ENCODE measurements around the gene CACUL1.

The CACUL1 gene

DNA sequence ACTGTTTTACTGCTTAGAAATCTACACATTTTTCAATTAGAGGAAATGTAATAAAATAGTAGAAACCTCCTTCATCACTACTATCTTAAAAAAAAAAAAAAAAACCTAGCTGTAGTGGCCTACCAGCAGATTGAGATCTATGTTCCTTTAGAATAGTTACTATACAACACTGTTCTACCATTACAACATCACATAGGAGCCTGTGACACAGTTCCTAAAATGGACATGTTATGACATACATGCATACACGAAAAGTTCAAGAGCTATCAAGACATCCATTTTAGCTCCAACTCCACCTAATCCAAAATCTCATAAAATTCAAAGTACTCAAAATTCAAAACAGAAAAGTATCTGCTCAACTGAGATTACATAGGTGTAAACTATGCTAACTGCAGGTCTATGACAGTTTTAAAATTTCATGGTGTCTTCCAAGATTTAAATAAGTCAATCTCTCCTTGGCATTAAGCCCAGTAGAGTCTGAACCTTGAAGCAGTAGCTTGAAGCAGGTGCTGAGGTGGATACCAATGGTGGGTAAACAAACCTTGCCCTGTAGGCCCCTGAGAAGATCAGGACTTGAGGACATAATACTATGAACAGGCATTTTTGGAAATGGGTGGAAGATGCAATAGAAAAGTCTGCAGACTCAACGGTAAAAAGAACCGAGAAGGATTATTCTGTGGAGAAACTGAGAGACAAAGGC lies 17.0 kb downstream of the CACUL1 start:
- TF ChIP-seq, protein P1, sequence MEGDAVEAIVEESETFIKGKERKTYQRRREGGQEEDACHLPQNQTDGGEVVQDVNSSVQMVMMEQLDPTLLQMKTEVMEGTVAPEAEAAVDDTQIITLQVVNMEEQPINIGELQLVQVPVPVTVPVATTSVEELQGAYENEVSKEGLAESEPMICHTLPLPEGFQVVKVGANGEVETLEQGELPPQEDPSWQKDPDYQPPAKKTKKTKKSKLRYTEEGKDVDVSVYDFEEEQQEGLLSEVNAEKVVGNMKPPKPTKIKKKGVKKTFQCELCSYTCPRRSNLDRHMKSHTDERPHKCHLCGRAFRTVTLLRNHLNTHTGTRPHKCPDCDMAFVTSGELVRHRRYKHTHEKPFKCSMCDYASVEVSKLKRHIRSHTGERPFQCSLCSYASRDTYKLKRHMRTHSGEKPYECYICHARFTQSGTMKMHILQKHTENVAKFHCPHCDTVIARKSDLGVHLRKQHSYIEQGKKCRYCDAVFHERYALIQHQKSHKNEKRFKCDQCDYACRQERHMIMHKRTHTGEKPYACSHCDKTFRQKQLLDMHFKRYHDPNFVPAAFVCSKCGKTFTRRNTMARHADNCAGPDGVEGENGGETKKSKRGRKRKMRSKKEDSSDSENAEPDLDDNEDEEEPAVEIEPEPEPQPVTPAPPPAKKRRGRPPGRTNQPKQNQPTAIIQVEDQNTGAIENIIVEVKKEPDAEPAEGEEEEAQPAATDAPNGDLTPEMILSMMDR (conservative IDR thresholded peaks at IDR 0.05; ENCODE audit: low read depth), result no peak
- no peak overlapping the region for H3K27ac ChIP-seq
- ChIA-PET CTCF (interaction anchor here (0.7 to 1.1 kb wide), 2 partner anchors 10 to 18 kb away, joined by 3 read pairs; no protein-coding TSS in a partner anchor), POLR2A (ENCODE audit: low non-redundant PET) (interaction anchor here (0.6 kb wide), 1 partner anchor 16 kb away, joined by 4 read pairs; no protein-coding TSS in a partner anchor)
- DNase-seq (ENCODE audit: low spot score), result no peak

DNA sequence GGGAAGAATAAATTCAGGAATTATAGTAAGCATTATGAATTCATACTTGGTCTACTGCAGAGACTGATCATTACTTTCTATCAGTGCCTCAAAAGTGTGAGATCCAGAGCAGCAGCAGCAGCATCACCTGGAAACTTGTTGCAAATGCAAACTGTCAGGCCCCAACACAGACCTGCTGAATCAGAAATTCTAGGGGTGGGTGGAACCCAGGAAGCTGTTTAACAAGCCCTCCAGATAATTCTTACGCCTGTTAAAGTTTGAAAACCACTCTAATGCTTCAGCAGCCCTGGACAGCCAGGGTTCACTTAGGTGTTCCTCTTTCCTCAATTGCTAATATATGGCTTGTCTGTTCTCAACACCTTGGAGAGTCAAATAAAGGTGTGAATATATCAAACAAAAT lies 19.5 kb downstream of the CACUL1 start:
- TF ChIP-seq, protein P1 (conservative IDR thresholded peaks at IDR 0.05; ENCODE audit: low read depth), result no peak
- no peak overlapping the region for H3K27ac ChIP-seq
- no peak for DNase-seq (ENCODE audit: low spot score)
- ChIA-PET CTCF (interaction anchor here (0.8 to 2.8 kb wide), 2 partner anchors 14 to 15 kb away, joined by 3 to 8 read pairs; no protein-coding TSS in a partner anchor), POLR2A (ENCODE audit: low non-redundant PET) (no interaction called here)

DNA sequence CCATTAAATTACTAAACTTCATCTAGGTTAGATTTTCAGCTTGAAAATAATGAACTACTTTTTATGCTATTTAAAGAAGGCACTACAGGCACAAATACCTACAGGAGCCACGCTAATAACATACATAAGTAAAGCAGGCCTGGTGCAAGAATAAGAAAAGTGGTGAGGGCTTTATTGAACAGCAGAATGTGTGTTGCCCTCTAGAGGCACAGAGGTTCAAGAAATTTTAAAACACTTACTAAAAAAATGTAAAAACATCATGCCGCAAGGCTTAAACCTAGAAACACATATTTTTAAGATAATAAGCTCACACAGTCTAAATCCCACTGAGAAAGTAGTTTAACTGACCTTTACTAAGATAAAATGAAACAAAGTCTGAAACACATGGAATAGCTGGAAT lies 20.3 kb downstream of the CACUL1 start:
- ChIA-PET POLR2A (ENCODE audit: low non-redundant PET) (no interaction called here), CTCF (interaction anchor here (0.8 to 2.8 kb wide), 2 partner anchors 9 to 14 kb away, joined by 3 to 8 read pairs; no protein-coding TSS in a partner anchor)
- H3K27ac ChIP-seq, result no peak overlapping the region
- TF ChIP-seq, protein P1 (conservative IDR thresholded peaks at IDR 0.05; ENCODE audit: low read depth), result no peak; the same call in 1 of the 2 replicates
- no peak for DNase-seq (ENCODE audit: low spot score)

DNA sequence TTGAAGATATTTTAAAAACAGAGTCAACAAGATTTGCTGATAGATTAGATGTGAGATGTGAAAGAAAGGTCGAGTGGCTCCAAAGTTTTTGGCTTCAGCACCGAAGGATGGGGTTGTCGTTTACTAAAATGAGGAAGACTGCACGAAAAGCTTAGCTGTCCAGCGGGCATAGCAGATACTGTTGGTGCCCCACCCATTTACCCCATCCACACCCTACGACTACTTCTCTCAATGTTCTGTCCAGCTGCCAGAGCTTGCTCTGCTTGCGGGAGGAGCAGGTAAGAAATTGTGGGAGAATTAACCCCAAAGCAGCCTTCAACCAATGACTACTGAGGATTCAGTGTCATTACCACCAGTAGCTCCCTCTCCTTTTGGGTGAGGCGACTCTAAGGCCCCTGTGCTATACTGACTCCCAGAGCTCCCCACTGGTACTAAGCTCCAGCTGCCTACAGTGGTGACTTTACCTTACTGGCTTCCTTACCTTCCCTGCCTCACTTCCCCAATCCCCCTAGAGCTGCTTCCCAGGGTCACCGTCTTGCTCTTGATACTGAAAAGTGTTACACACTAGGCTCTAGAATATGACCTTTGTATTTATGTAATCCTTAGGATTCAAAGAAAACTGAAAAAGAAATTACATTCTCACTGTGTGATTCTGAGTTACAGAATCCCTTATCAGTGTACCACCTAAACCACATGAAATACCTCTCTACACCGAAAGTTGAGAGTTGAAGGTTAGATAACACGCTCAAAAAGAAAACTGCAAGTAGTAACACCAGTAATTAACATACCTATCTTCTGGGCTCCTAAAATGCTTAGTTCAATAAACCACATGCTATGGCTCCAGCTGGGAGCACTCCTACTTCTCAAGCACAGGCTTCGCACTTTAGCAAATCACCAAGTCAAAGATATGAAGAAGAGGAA lies 22.3 kb downstream of the CACUL1 start:
- DNase-seq (ENCODE audit: low spot score), result no peak
- TF ChIP-seq, protein P1 (conservative IDR thresholded peaks at IDR 0.05; ENCODE audit: low read depth), result no peak
- POLR2A ChIA-PET (ENCODE audit: low non-redundant PET), result no interaction called here
- H3K27ac ChIP-seq, result no peak overlapping the region
- CTCF ChIA-PET, result interaction anchor here (0.6 kb wide), 1 partner anchor 64 kb away, joined by 3 read pairs; no protein-coding TSS in a partner anchor

DNA sequence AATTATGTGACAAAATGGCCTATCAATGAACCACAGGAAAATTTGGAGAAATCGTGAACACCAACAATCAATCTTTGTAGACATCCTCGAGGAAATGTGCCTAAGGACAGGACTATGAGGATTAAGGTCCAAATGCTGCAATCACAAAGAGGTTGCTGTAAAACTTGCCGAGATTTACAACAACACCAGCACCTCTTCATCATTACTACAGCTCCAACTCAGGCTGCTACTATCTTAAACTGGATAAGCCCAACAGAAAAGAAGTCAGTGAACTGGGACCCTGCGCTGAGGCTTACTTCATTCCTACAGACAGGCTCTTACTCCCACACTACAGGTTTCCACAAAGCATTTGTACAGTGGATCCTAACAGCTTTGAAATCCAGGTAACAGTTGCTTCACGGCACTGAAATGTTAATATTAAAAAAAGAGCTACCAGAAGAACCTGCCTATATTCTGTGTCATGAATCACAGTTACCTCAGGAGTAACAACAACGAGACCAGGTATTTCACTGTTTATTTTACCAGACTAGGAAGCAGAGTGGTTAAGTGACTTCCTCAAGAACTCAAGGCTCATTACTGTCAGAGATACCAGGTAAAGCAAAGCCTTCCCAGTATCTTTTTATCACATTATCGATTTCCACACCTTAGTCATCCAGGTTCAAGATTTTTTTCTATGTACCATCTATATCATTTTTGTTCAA lies 23.9 kb downstream of the CACUL1 start:
- ChIA-PET CTCF (interaction anchor here (0.5 to 0.6 kb wide), 2 partner anchors 49 to 442 kb away, joined by 3 to 5 read pairs; no protein-coding TSS in a partner anchor), POLR2A (ENCODE audit: low non-redundant PET) (no interaction called here)
- TF ChIP-seq, protein P1 (conservative IDR thresholded peaks at IDR 0.05; ENCODE audit: low read depth), result no peak
- DNase-seq (ENCODE audit: low spot score), result no peak
- no peak overlapping the region for H3K27ac ChIP-seq

Data from RWPE1 (cell line).